ENCODE data around the gene TBC1D3K. TPM values are rescaled to one million over a fixed set of nuclear protein-coding genes. Genes with fewer than 3 reads are reported as not detected.
"Not testable (repeated sequence)": the region's sequence is repeated elsewhere in the genome, so short reads cannot be mapped to it uniquely, and the experiment has no call there.

TBC1D3K gene
- not detected for polyA plus RNA-seq (2013, experiment 1 of 2; ENCODE audit: insufficient read length)
- polyA plus RNA-seq (2013, experiment 2 of 2; ENCODE audit: insufficient read length), result not detected

DNA sequence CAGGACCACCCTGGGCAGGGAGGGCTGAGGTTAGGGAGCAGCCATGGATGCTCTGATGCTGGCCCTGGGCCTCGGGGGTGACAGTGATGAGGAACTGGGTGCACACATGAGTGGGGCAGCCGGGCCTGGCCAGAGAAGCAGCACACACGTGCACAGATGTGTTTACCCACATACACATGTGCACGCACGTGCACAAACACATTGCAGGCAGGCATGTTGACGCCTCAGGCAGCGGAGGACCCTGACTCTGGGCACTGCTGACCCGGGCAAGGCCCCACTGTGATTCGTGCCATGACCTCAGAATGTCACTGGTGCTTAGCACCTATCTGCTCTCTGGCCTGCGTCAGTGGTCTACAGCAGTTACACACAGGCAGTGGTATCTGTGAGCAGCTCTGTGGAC, at the start of gene TBC1D3K:
Gene TBC1D3K (plus strand): TSS at position 301 of the 400 bp plus-strand sequence. CDS start 1,585 bp downstream, outside the sequence.
- not testable (repeated sequence) for DNase-seq

DNA sequence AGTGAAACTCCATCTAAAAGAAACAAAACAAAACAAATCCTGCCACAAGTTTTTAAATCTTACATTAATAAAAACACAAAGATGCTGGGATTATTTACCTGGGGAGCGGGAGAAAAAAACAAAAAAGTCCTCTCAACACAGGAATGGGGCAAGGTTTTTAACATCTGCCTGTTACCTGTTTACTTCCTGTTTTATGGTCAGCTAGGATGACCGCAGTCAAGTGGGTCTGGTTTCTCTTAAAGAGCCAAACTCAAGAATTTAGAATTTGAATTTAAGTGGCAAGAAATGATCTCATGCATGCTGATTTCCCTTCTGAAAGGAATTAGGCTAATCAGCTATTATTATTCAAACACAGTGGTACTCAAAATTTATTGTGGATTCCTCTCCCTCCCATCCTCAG, 39.7 kb upstream of the TBC1D3K start:
- DNase-seq, result no peak

DNA sequence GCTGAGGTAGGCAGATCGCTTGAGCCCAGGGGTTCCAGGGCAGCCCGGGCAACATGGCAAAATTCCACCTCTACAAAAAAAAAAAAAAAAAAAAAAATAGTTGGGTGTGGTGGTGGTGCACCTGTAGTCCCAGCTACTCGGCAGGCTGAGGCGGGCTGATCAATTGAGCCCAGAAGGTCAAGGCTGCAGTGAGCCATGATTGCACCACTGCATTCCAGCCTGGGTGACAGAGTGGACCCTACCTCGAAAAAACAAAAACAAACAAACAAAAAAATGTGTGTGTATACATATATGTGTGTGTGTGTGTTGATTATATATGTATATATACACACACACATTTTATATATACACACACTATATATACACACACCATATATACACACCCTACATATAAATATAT, 39.1 kb upstream of the TBC1D3K start:
- no peak for DNase-seq

DNA sequence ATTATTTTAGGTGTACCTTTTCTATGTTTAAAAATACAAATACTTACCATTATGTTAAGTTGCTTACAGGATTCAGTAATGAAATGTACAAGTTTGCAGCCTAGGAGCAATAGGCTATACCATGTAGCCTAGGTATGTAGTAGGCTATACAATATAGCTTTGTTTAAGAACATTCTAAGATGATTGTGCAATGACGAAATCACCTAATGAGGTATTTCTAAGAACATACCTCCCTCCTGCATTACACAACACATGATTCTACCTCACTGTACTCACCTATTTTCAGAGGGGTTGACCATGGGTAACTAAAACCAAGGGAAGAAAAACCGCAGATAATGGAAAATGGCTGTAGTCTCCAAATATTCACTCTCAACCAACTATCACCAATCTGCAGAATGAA, 35.3 kb upstream of the TBC1D3K start:
- no peak for DNase-seq

DNA sequence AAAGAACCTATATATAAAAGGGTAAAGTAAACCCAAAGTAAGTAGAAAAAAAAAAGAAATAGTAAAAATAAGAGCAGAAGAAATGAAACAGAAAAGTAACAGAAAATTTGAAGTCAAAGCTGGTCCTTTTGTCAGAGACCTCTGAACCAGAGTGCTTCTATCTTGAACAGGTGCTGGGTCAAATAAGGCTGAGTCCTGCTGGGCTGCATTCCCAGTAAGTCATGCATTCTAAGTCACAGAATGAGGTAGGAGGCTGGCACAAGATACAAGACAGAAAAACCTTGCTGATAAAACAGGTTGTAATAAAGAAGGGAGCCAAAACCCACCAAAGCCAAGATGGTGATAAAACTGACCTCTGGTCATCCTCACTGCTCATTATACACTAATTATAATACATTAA, 27.3 kb upstream of the TBC1D3K start:
- DNase-seq, result not testable (repeated sequence)
